HUES64 (cell line): ENCODE data around the gene PRR15.

ENCODE experiments used
- H3K27ac ChIP-seq: 2 replicates; pipeline ENCODE4 v1.7.0; 2013; ENCODE audit warnings: low read depth, low read length, inconsistent platforms
- H3K27me3 ChIP-seq: 2 replicates; pipeline ENCODE4 v1.6.1; 2013; ENCODE audit warnings: mild to moderate bottlenecking, low read length; ENCODE audit not compliant: insufficient read depth
- H3K36me3 ChIP-seq: 2 replicates; pipeline ENCODE4 v1.6.1; 2013; ENCODE audit warnings: mild to moderate bottlenecking, low read length; ENCODE audit not compliant: insufficient read depth
- H3K4me1 ChIP-seq: 2 replicates; pipeline ENCODE4 v1.6.1; 2013; ENCODE audit warnings: mild to moderate bottlenecking, low read length, moderate library complexity; ENCODE audit not compliant: insufficient read depth
- H3K4me3 ChIP-seq: 2 replicates; pipeline ENCODE4 v1.5.1; 2013; ENCODE audit warnings: mild to moderate bottlenecking, low read length, moderate library complexity
- H3K9ac ChIP-seq: 2 replicates; pipeline ENCODE4 v1.6.1; 2013; ENCODE audit warnings: mild to moderate bottlenecking, low read depth, low read length
- H3K9me3 ChIP-seq: 2 replicates; pipeline ENCODE4 v1.6.1; 2013; ENCODE audit warnings: low read depth, low read length; ENCODE audit not compliant: insufficient read depth
- WGBS: fragments of 150-250, 120-280 bp; methylation state at CpG from one replicate; pipeline ENCODE4 v1.1.7; 2013; ENCODE audit warnings: missing lambda C conversion rate; 5-methylcytosine and 5-hydroxymethylcytosine counted together

PRR15 gene

DNA sequence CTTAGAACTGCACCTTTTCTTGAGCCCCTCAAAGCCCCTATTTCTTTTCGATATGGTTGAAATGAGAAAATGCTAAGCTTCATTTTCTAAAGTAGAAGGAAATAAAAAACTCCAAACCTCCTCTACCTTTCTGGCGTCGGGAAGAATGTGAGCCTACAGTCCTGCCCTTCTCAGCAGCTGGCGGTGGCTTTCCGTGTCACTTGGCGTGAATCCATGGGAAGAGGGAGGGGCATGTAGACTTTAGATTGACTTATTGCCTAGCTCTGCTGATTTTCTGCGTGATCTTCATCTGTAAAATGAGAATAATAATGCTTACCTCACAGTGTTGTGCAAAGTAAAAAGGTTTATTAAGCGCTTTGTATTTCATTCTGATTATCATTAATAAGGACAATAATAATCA is 35.0 kb downstream of the PRR15 start:
- Histone ChIP-seq H3K36me3 (no peaks in the 10 kb centered on the region), H3K4me3 (no peak overlapping the region), H3K9me3 (no peaks in the 10 kb centered on the region), H3K27me3 (no peaks in the 10 kb centered on the region), H3K9ac (no peak overlapping the region), H3K4me1 (peaks cover 7% of the 10 kb centered on the region; the same call in 1 of the 2 replicates), H3K27ac (no peak overlapping the region)
- WGBS: 84% methylated on average over 6 of the region's 8 CpGs

DNA sequence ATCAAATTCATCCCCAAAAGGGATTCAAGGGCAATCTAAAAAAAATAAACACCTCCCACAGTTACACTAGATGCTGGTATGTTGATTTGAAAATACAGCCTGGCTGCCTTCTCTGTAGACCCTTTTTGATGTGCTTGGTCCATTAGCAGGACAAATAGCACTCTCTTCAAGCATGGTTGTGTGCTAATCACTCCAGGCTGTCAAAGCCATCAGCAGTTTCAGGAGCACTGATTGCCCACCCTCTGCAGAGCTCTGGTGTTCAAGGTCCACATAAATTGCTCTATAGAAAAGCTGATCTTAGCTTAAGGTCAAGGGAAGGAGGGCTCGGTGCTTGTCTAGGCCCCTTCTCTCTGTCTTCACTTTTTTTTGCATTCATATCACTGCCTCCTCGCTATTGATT is 35.4 kb downstream of the PRR15 start:
- Histone ChIP-seq H3K27me3 (no peaks in the 10 kb centered on the region), H3K9me3 (no peaks in the 10 kb centered on the region), H3K9ac (no peak overlapping the region), H3K27ac (no peak overlapping the region), H3K36me3 (no peaks in the 10 kb centered on the region), H3K4me1 (peaks cover 7% of the 10 kb centered on the region; the same call in 1 of the 2 replicates), H3K4me3 (no peak overlapping the region)
- WGBS: 80% methylated on average over 1 of the region's 2 CpGs

DNA sequence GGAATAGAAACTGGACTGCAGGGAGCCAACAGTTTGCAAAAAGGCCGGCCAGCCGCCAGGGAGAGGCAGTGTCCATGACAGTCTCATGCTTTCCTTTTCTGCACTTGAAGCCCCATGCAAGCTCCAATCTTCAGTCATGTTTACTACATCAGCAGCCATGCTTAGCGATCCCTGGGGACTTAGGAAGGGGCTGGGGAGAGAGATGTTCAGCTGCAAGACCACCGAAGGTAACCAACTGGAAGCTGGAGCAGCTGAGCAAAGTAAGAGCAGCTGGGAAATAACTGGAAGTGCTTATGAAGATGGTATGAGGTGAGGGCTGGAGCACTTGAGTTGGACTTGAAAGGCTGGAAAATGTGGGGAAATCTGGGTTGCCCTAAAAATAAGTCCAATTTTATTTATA is 37.0 kb downstream of the PRR15 start:
- peaks cover 7% of the 10 kb centered on the region; the same call in 1 of the 2 replicates for H3K4me1 ChIP-seq
- H3K27ac ChIP-seq: no peak overlapping the region
- no peaks in the 10 kb centered on the region for H3K9me3 ChIP-seq
- no peaks in the 10 kb centered on the region for H3K27me3 ChIP-seq
- no peak overlapping the region for H3K9ac ChIP-seq
- no peak overlapping the region for H3K4me3 ChIP-seq
- no peaks in the 10 kb centered on the region for H3K36me3 ChIP-seq
- 95% methylated on average over 4 of the region's 4 CpGs for WGBS

DNA sequence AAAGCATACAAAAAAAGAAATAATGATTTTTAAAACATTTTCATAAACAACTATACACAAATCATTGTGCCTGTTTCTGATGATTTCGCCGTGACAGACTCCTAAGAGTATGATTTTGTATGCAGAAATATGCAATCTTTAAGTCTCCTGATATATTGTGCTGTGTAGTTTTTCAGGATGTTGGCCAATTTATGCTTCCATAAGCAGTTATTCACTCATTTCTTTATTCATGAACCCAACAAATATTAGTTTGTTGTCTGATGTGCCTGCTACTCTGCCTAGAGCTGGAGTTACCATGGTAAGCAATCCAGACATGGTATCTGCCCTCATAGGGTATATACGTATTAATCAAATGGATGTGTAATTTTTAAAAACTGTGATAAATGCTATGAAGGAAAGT is 40.4 kb downstream of the PRR15 start:
- Histone ChIP-seq H3K27me3 (no peaks in the 10 kb centered on the region), H3K36me3 (no peaks in the 10 kb centered on the region)
- WGBS: 93% methylated on average over 3 of the region's 3 CpGs

DNA sequence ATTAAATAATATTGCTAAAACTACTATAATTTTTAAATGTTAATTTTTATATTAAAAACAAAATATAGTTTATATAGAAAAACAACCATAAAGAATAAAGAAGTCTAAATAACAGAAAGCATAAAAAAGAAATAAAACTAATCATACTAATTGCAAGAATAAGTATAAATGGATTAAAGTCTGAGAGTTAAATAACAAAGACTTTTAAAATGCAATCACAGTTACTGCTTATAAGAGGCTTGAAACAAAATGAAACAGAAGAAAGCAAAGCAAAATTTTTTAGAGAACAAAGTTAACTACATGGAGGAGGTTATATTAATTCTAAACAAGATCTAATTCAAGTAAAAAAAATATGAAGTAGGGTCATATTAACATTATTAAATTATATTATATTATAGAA is 41.1 kb downstream of the PRR15 start:
- Histone ChIP-seq H3K27ac (no peak overlapping the region), H3K4me1 (peaks cover 17% of the 10 kb centered on the region), H3K9me3 (no peaks in the 10 kb centered on the region), H3K4me3 (no peak overlapping the region), H3K36me3 (no peaks in the 10 kb centered on the region), H3K9ac (no peak overlapping the region), H3K27me3 (no peaks in the 10 kb centered on the region)

More for the DNA sequence above, 40.4 kb downstream of the PRR15 start:
- Histone ChIP-seq H3K9me3 (no peaks in the 10 kb centered on the region), H3K9ac (no peak overlapping the region), H3K4me1 (peaks cover 21% of the 10 kb centered on the region), H3K27ac (no peak overlapping the region), H3K4me3 (no peak overlapping the region)

DNA sequence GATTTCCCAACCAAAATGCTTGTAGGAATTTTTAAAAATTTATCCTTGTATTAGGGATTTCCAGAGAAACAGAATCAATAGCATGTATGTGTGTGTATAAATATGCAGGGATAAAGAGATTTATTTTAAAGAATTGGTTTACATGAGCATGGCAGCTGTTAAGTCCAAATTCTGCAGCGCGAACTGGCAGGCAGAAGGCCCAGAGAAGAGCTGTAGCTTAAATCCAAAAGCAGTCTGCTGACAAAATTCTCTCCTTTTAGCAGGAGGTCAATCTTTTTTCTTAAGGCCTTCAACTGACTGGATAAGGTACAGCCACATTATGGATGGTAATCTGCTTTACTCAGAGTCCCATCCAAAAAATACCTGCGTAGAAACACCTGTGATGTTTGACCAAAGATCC is 42.0 kb downstream of the PRR15 start:
- Histone ChIP-seq H3K9me3 (no peaks in the 10 kb centered on the region), H3K4me3 (no peak overlapping the region), H3K9ac (no peak overlapping the region), H3K27ac (no peak overlapping the region), H3K27me3 (no peaks in the 10 kb centered on the region), H3K4me1 (peaks cover 17% of the 10 kb centered on the region), H3K36me3 (no peaks in the 10 kb centered on the region)
- 94% methylated on average over 3 of the region's 3 CpGs for WGBS

DNA sequence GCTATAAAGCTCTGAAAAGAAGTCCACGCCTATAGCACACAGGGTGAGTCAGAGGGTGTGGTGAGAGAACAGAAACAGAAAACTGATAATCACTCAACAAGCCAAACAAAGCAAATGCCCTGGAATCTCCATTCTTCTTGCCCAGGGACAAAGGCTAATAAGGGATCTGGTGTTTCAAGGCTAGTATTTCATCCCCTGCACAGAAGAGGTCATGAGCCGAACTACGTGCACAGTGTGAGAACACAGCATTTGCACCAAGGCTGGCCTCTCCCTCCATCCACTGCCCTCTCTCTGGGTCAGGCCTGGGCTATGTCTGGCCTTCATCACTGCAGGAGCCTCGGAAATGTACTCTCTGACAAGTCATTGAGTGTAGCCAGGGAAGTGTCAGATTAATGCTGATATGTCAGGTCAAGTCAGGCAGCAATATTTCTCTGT is 42.7 kb downstream of the PRR15 start:
- H3K4me1 ChIP-seq: peaks cover 17% of the 10 kb centered on the region
- no peak overlapping the region for H3K9ac ChIP-seq
- H3K27ac ChIP-seq: no peak overlapping the region
- no peaks in the 10 kb centered on the region for H3K9me3 ChIP-seq
- H3K36me3 ChIP-seq: no peaks in the 10 kb centered on the region
- H3K27me3 ChIP-seq: no peaks in the 10 kb centered on the region
- 91% methylated on average over 4 of the region's 4 CpGs for WGBS
- H3K4me3 ChIP-seq: no peak overlapping the region

DNA sequence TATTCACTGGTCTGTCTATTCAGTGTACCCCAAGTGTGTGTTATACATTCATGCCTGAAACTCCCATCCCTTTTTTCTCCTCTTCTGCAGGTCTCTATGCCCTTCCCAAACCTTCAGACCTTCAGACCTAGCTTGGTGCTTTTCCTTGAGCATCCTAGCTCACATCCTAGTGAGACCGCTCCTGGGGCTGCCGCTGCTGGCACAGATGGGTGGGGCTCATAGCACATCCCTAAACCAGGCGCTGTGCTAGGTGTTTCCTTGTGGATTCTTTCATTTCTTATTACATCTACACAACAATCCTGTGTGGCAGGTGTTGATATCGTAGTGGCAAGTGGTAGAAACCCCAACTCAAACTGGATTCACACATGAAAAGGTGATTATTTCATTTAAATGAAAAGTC is 43.2 kb downstream of the PRR15 start:
- Histone ChIP-seq H3K4me3 (no peak overlapping the region), H3K36me3 (no peaks in the 10 kb centered on the region), H3K27ac (no peak overlapping the region), H3K4me1 (peaks cover 17% of the 10 kb centered on the region), H3K9ac (no peak overlapping the region), H3K27me3 (no peaks in the 10 kb centered on the region), H3K9me3 (no peaks in the 10 kb centered on the region)
- WGBS: 98% methylated on average over 2 of the region's 4 CpGs

DNA sequence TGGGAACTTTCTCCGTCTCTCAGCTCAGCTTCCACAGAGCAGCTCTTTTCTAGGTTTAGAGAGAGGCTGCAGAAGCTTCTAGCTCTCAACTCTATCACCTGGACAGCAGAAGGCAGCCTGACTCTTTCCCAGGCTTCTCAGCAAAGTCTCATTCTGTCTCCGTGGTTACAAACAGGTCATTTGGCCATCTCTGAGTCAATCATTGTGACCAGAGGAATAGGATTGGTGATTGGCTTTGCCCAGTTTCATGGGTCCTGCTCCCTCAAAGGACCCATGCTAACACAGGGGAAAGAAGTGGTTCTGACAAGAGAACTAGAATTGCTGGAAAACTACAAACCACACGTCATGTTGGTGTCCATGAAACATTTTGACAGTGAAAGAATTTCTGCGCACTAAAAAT is 43.6 kb downstream of the PRR15 start:
- H3K36me3 ChIP-seq: no peaks in the 10 kb centered on the region
- no peak overlapping the region for H3K27ac ChIP-seq
- H3K9me3 ChIP-seq: no peaks in the 10 kb centered on the region
- no peaks in the 10 kb centered on the region for H3K27me3 ChIP-seq
- H3K9ac ChIP-seq: no peak overlapping the region
- 95% methylated on average over 4 of the region's 4 CpGs for WGBS
- H3K4me1 ChIP-seq: peaks cover 18% of the 10 kb centered on the region
- H3K4me3 ChIP-seq: no peak overlapping the region

DNA sequence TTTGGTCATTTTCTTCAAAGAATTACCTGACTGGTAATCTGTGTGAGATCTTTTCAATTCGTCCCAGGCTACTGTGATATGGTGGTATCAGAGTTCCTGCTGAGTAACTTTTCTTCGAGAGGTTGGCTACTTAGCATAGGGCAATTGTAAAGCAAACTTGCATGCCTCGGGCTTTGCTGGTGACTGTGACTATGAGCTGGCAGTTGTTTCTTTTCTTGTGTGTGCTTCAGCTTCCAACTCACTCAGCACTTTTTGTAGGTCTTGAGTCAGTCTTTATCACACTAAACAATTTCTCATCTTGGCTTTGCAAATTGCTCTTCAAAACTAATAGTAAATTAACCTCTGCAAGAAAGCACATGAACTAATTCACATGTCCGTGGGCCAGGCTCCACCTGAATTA is 44.3 kb downstream of the PRR15 start:
- no peaks in the 10 kb centered on the region for H3K9me3 ChIP-seq
- H3K36me3 ChIP-seq: no peaks in the 10 kb centered on the region
- H3K27ac ChIP-seq: no peak overlapping the region
- no peak overlapping the region for H3K4me3 ChIP-seq
- WGBS: 41% methylated on average over 4 of the region's 4 CpGs
- no peak overlapping the region for H3K9ac ChIP-seq
- H3K27me3 ChIP-seq: no peaks in the 10 kb centered on the region
- peaks cover 25% of the 10 kb centered on the region for H3K4me1 ChIP-seq

DNA sequence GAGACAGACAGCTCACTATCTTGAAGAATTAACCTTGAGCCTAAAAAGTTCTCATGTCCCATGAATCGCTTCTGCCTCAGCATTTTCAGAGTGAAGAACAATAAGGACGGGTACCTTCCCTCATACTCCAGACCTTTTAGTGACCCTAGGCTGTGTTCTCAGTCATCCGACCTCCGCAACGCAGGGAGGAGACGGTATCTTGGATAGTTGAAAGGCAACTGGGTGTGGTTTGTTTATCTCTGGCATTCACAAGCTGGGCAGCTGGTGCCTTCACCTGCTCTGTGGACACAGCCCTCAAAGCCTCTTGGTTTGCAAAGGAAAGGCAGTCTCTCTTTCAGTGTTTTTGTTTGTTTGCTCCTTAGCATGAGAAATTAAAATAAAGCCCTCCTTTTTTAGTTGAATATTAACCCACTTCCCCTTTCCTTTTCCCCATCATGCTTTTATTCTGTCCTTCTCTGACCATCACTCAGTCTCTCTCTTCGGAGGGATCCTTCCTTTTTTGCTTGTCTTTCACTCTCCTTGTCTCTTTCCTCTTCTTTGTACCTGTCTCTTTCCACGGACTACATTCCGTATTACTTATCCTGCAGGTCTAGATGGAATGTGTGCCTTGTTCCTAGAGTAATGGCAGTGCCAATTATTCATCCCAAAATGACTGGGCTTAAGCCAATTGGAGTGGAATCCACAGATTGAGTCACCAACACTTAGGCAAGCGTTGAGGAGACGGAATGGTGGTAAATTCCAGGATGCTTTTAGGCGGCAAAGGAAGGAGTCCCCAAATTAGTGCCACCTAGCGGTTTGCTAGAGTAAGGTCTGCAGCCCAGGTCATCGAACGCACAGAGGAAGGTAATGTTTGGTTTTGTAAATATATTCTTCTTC is 45.8 kb downstream of the PRR15 start:
- Histone ChIP-seq H3K9me3 (no peaks in the 10 kb centered on the region), H3K4me3 (no peak overlapping the region), H3K27ac (no peak overlapping the region), H3K36me3 (no peaks in the 10 kb centered on the region), H3K9ac (no peak overlapping the region), H3K4me1 (peaks cover 33% of the 10 kb centered on the region), H3K27me3 (no peaks in the 10 kb centered on the region)
- WGBS: 61% methylated on average over 15 of the region's 15 CpGs
